DOHH2 (cell line): ENCODE results near the gene SCNM1.

ENCODE experiments used
- H3F3A ChIP-seq: fragments of 200-600 bp; sonication (generic), shearing (Covaris generic); 2 replicates; pipeline ENCODE4 v1.6.0; 2016; ENCODE audit warnings: antibody characterized with exemption, mild to moderate bottlenecking; ENCODE audit not compliant: control insufficient read depth, insufficient read depth
- H3K27ac ChIP-seq: fragments of 200-600 bp; sonication (generic); 2 replicates; pipeline ENCODE4 v1.5.1; 2014; ENCODE audit warnings: low read depth, mild to moderate bottlenecking, low read length, moderate library complexity
- H3K27me3 ChIP-seq: fragments of 200-600 bp; sonication (generic); 2 replicates; pipeline ENCODE4 v1.6.1; 2014; ENCODE audit warnings: mild to moderate bottlenecking, low read length, mixed read lengths; ENCODE audit not compliant: control insufficient read depth
- H3K36me3 ChIP-seq: fragments of 200-600 bp; sonication (generic); 2 replicates; pipeline ENCODE4 v1.6.1; 2014; ENCODE audit warnings: mild to moderate bottlenecking, low read length, moderate library complexity, mixed read lengths; ENCODE audit not compliant: control insufficient read depth
- H3K4me1 ChIP-seq: fragments of 200-600 bp; sonication (generic); 2 replicates; pipeline ENCODE4 v1.6.1; 2014; ENCODE audit warnings: mild to moderate bottlenecking, low read length, mixed read lengths; ENCODE audit not compliant: control insufficient read depth
- H3K4me2 ChIP-seq: fragments of 200-600 bp; sonication (generic); 2 replicates; pipeline ENCODE4 v1.6.0; 2014; ENCODE audit warnings: mild to moderate bottlenecking, low read length, moderate library complexity
- H3K4me3 ChIP-seq: fragments of 200-600 bp; sonication (generic); 2 replicates; pipeline ENCODE4 v1.5.1; 2014; ENCODE audit warnings: mild to moderate bottlenecking, low read length, mixed read lengths
- H3K79me2 ChIP-seq: fragments of 200-600 bp; sonication (generic); 2 replicates; pipeline ENCODE4 v1.6.1; 2014; ENCODE audit warnings: mild to moderate bottlenecking, low read length, mixed read lengths; ENCODE audit not compliant: control insufficient read depth
- H3K9me2 ChIP-seq: fragments of 200-600 bp; sonication (generic); replicated peaks from 2 replicates; pipeline ENCODE4 v1.6.1; 2014; ENCODE audit warnings: mild to moderate bottlenecking, low read length, mixed read lengths; ENCODE audit not compliant: control insufficient read depth
- H3K9me3 ChIP-seq: fragments of 200-600 bp; sonication (generic); 2 replicates; pipeline ENCODE4 v1.6.1; 2014; ENCODE audit warnings: antibody characterized with exemption, low read length, mixed read lengths; ENCODE audit not compliant: control insufficient read depth, insufficient read depth
- H4K20me1 ChIP-seq: fragments of 200-600 bp; sonication (generic); 2 replicates; pipeline ENCODE4 v1.6.0; 2014; ENCODE audit warnings: low read depth, mild to moderate bottlenecking, antibody characterized with exemption, low read length, moderate library complexity; ENCODE audit not compliant: control insufficient read depth, insufficient read depth
- EZH2phosphoT487 ChIP-seq: fragments of 200-600 bp; sonication (generic); IDR thresholded peaks from 2 replicates; pipeline ENCODE4 v1.6.1; 2017; ENCODE audit warnings: borderline replicate concordance, mild to moderate bottlenecking, antibody characterized with exemption, low read length, moderate library complexity, mixed read lengths
- TF ChIP-seq, protein P1 (sequence below): fragments of 200-600 bp; sonication (generic); IDR thresholded peaks from one replicate; pipeline ENCODE4 v1.5.1; 2014; ENCODE audit warnings: antibody characterized with exemption, mild to moderate bottlenecking, low read depth, low read length; ENCODE audit not compliant: poor library complexity, severe bottlenecking

SCNM1 gene

DNA sequence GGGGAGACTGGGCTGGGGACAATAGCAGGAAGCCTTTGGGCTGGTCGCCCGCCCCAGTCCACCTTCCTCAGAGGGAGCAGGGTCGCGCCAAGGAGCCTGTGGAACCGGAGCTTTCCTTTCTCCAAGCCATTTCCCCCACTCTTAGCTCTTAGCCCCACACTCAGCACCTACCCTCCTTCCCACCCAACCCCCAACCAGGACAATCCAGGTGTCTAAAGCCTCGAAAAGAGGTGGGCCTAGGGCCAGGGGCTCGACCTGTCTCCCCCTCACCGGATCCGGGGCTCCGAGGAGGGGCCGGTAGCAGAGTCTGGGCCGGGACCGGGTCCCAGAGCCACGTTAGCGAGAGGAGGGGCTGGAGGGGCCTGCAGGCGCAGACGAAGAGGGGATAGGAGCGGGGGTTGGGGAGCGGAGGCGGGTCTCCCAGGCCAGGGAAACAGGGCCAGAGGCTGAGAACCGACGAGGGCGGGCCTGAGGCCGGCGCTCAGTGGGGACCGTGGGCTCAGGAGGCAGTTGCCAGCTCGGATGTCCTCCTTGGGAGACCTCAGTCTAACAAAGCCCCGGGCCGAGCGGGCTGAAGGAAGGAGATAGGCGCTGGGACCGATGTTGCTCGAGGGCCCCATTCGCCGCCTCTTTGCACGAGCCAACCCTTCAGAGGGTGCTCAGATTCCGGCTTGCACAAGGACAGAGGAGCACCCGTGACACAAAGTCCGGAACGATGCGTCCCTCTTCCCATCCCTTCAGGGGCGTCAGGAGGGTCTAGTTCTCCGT lies 20.5 kb upstream of the SCNM1 start:
- H3K27me3 ChIP-seq: no peaks in the 10 kb centered on the region
- H3K9me3 ChIP-seq: no peaks in the 10 kb centered on the region
- H3K4me2 ChIP-seq: peak overlapping the region; percentile 91
- no peak for TF ChIP-seq EZH2phosphoT487
- TF ChIP-seq, protein P1, sequence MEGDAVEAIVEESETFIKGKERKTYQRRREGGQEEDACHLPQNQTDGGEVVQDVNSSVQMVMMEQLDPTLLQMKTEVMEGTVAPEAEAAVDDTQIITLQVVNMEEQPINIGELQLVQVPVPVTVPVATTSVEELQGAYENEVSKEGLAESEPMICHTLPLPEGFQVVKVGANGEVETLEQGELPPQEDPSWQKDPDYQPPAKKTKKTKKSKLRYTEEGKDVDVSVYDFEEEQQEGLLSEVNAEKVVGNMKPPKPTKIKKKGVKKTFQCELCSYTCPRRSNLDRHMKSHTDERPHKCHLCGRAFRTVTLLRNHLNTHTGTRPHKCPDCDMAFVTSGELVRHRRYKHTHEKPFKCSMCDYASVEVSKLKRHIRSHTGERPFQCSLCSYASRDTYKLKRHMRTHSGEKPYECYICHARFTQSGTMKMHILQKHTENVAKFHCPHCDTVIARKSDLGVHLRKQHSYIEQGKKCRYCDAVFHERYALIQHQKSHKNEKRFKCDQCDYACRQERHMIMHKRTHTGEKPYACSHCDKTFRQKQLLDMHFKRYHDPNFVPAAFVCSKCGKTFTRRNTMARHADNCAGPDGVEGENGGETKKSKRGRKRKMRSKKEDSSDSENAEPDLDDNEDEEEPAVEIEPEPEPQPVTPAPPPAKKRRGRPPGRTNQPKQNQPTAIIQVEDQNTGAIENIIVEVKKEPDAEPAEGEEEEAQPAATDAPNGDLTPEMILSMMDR: no peak
- H4K20me1 ChIP-seq: no peaks in the 10 kb centered on the region
- H3K27ac ChIP-seq: no peak overlapping the region
- H3F3A ChIP-seq: 0 out of 2 replicates have a peak, but pooled peaks cover 2% of the 10 kb centered on the region
- H3K79me2 ChIP-seq: no peaks in the 10 kb centered on the region
- H3K9me2 ChIP-seq: no peaks in the 10 kb centered on the region
- peaks cover 57% of the 10 kb centered on the region for H3K4me1 ChIP-seq
- H3K36me3 ChIP-seq: no peaks in the 10 kb centered on the region
- peak overlapping the region; percentile 73 for H3K4me3 ChIP-seq

DNA sequence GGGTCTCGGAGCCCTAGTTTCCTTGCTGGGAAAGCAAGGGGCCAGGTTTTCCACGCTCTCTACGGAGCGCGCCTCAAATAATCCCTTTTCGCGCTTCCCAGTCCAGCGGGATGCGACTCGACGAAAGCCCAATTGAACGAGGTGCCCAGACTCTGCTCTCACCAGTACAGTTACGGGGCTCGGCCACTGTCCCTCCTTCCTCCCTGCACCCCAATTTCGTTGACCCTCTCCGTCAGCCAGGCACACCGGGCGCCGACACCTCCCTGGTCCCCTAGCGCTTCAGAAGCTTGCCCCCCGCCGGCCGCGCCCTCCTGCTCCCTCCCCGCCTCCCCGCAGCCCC lies 19.9 kb upstream of the SCNM1 start:
- H3K36me3 ChIP-seq: no peaks in the 10 kb centered on the region
- peaks cover 57% of the 10 kb centered on the region for H3K4me1 ChIP-seq
- H4K20me1 ChIP-seq: no peaks in the 10 kb centered on the region
- no peaks in the 10 kb centered on the region for H3K27me3 ChIP-seq
- TF ChIP-seq, protein P1: no peak
- TF ChIP-seq EZH2phosphoT487: no peak
- H3K4me2 ChIP-seq: peak overlapping the region; percentile 91
- peak overlapping the region; percentile 73 for H3K4me3 ChIP-seq
- H3K79me2 ChIP-seq: no peaks in the 10 kb centered on the region
- no peaks in the 10 kb centered on the region for H3K9me2 ChIP-seq
- no peak overlapping the region for H3K27ac ChIP-seq
- H3F3A ChIP-seq: 0 out of 2 replicates have a peak, but pooled peaks cover 2% of the 10 kb centered on the region
- H3K9me3 ChIP-seq: no peaks in the 10 kb centered on the region

DNA sequence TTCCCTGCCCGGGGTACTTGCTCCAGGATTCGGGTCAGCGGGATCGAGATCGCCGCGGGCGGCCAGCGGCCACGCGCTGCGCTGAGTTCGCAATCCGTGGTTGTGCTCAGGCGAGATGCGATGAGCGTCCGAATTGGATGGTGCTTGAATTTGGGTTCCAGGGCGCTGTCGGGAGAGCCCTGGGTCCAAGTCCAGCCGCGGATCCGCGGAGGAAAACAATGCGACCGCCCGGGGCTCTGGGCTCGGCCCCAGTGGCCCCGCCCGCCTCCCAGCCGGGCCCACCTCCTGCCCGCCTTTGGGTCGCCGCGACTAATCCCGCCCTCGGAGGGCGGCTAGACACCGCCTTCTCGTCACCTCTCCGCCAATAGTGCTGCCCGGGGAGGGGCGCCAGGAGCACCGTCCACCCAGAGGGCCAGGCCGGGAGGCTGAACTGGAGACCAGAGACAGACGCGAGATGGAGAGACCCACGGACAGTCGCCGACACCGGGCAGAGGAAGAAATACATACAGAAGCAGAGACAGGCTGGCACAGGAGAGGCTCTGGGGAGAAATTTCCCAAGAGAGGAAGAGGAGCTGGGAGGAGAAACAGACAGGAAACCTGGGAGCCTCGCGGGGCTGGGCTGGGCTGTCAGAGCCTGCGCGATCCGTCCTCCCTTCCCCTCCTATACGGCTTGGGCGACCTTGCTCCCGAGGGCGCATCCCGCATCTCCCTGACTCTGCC lies 19.4 kb upstream of the SCNM1 start, which contains the start of gene SEMA6C:
Gene SEMA6C (minus strand): TSS at position 220 of the 720 bp plus-strand sequence. CDS start 4,010 bp downstream, outside the sequence.
- no peaks in the 10 kb centered on the region for H3K9me2 ChIP-seq
- TF ChIP-seq EZH2phosphoT487: no peak
- TF ChIP-seq, protein P1: no peak
- H3K4me3 ChIP-seq: peak within 1 kb of the TSS; percentile 73
- H4K20me1 ChIP-seq: no peaks in the 10 kb centered on the region
- H3F3A ChIP-seq: 0 out of 2 replicates have a peak, but pooled peaks cover 2% of the 10 kb centered on the region
- H3K27me3 ChIP-seq: no peaks in the 10 kb centered on the region
- peak within 1 kb of the TSS; percentile 91 for H3K4me2 ChIP-seq
- H3K79me2 ChIP-seq: no peaks in the 10 kb centered on the region
- no peak within 1 kb of the TSS for H3K27ac ChIP-seq
- H3K4me1 ChIP-seq: peaks cover 57% of the 10 kb centered on the region
- no peaks in the 10 kb centered on the region for H3K36me3 ChIP-seq
- no peaks in the 10 kb centered on the region for H3K9me3 ChIP-seq
